Naive thymus-derived CD8-positive, alpha-beta T cell (primary cell): ENCODE measurements around the gene A2M. TPM values are rescaled to one million over a fixed set of nuclear protein-coding genes. Genes with fewer than 3 reads are reported as not detected.

Source experiments
- ATAC-seq, 2 donors: fragments of 150-1000 bp; cut with Tn5 transposase in 1 of 2; sonication (Bioruptor Pico), chemical (Tn5 transposase) in 1 of 2; 1 replicate in 1 of 2; 2 replicates in 1 of 2; pipeline ENCODE4 v1.10.0; 2021; ENCODE audit warnings: mild to moderate bottlenecking in 2 of 2, moderate library complexity in 2 of 2
- POLR2A ChIA-PET: fragments of 350-600 bp; sonication (Branson Sonifier 250); formaldehyde crosslinking; loops from one replicate; lab custom pipeline; 2021; ENCODE audit warnings: antibody characterized with exemption; lab: Charles Lee
- DNase-seq, 10 donors: peaks; one replicate each; pipeline versions ENCODE4 v3.0.0 to v3.0.0-alpha.2; 2020 to 2022
- H3K27ac Mint-ChIP-seq, 10 donors: one replicate each; pipeline ENCODE4 v1.8.0; 2020 to 2022; ENCODE audit warnings: mild to moderate bottlenecking in 10 of 10, mixed read lengths in 10 of 10, moderate library complexity in 4 of 10, inconsistent platforms in 1 of 10
- H3K27me3 Mint-ChIP-seq, 5 donors: one replicate each; pipeline ENCODE4 v1.8.0; 2021 to 2022; ENCODE audit warnings: mixed read lengths in 5 of 5
- H3K36me3 Mint-ChIP-seq, 3 donors: one replicate each; pipeline ENCODE4 v1.8.0; 2020 to 2022; ENCODE audit warnings: mixed read lengths in 3 of 3, mild to moderate bottlenecking in 2 of 3, inconsistent platforms in 1 of 3
- H3K4me1 Mint-ChIP-seq, 4 donors: one replicate each; pipeline ENCODE4 v1.8.0; 2021 to 2022; ENCODE audit warnings: mixed read lengths in 4 of 4
- H3K4me3 Mint-ChIP-seq, 10 donors: one replicate each; pipeline ENCODE4 v1.8.0; 2020 to 2022; ENCODE audit warnings: mild to moderate bottlenecking in 10 of 10, mixed read lengths in 10 of 10, moderate library complexity in 6 of 10, inconsistent platforms in 1 of 10
- H3K9me3 Mint-ChIP-seq, 9 donors: one replicate each; pipeline ENCODE4 v1.8.0; 2020 to 2022; ENCODE audit warnings: mixed read lengths in 9 of 9, mild to moderate bottlenecking in 3 of 9, inconsistent platforms in 1 of 9, moderate library complexity in 1 of 9
- polyA plus RNA-seq, 3 donors: library from polyadenylated mRNA; unstranded; fragments of 300-500 nt; fragmentation: Illumina TruSeq; gene quantifications; one replicate each; pipeline ENCODE4 v1.2.3, GENCODE V29; 2021
- total RNA-seq, 8 experiments: library from RNA in 2 of 8; stranded (reverse) in 2 of 8; gene quantifications; one replicate each; pipeline ENCODE4 v1.2.3 and lab custom pipeline; 2021 to 2026

The A2M gene
- total and polyA plus RNA-seq, 5 experiments from 2014 or later = 0.03 to 1.5 (median 0.36) TPM; not detected in 2

- peaks cover 0 to 2% (median 0%) of the 10 kb centered on the region in 4 donors for H3K4me1 Mint-ChIP-seq
- ATAC-seq = no peak
- H3K27me3 Mint-ChIP-seq = no peaks in the 10 kb centered on the region
- DNase-seq = no peak
- H3K27ac Mint-ChIP-seq = peak overlapping the region in 1 of 10 donors; percentile 37
- H3K4me3 Mint-ChIP-seq = no peak overlapping the region
- H3K9me3 Mint-ChIP-seq = peaks cover 0 to 6% (median 0%) of the 10 kb centered on the region in 9 donors
- POLR2A ChIA-PET = no interaction called here
- peaks cover 1 to 3% (median 3%) of the 10 kb centered on the region in 3 donors for H3K36me3 Mint-ChIP-seq
Measured at GRCh38 chr12:9090220-9090619, 25.5 kb downstream of the A2M start.

DNA sequence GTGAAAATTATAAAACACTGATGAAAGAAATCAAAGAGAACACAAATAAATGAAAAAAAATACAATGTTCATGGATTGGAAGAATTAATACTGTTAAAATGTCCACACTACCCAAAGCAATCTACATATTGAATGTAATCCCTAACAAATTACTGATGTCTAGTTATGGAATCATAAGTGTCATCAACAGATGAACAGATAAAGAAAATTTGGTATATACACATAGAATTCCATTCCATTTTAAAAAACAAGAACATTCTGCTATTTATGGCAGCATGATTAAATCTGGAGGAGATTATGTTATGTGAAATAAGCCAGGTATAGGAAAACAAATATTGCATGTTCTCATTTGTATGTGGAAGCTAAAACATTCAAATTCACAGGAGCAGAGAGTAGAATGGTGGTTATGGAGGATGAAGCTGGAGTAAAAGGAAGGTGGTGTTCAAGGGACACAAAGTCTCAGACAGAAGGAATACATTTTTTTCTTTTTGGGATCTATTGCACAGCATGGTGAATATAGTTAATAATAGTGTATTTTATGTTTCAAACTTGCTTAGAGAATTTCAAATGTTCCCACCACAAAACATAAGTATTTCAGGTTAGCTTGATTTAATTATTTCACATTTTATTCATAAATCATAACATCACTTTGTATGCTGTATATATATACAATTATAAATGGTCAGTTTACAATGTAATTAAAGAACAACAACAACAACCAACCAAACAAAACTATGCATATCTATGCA, 28.5 kb downstream of the A2M start:
- H3K36me3 Mint-ChIP-seq = peaks cover 0 to 19% (median 16%) of the 10 kb centered on the region in 3 donors
- peak overlapping the region in 1 of 10 donors; percentile 8 for H3K27ac Mint-ChIP-seq
- peaks cover 7 to 26% (median 18%) of the 10 kb centered on the region in 9 donors for H3K9me3 Mint-ChIP-seq
- peaks cover 0 to 5% (median 0%) of the 10 kb centered on the region in 5 donors for H3K27me3 Mint-ChIP-seq
- no peak for DNase-seq
- no peaks in the 10 kb centered on the region for H3K4me1 Mint-ChIP-seq
- H3K4me3 Mint-ChIP-seq = no peak overlapping the region
- no peak for ATAC-seq
- POLR2A ChIA-PET = no interaction called here

GRCh38 chr12:9086087-9086486, 29.6 kb downstream of the A2M start:
- Mint-ChIP-seq H3K27ac (no peak overlapping the region), H3K4me1 (no peaks in the 10 kb centered on the region), H3K36me3 (peaks cover 0 to 19% (median 19%) of the 10 kb centered on the region in 3 donors), H3K9me3 (peaks cover 7 to 32% (median 25%) of the 10 kb centered on the region in 9 donors), H3K27me3 (peaks cover 0 to 5% (median 0%) of the 10 kb centered on the region in 5 donors), H3K4me3 (no peak overlapping the region)
- POLR2A ChIA-PET = no interaction called here
- DNase-seq (no peak), ATAC-seq (no peak)

GRCh38 chr12:9084417-9084816, 31.3 kb downstream of the A2M start:
- no peak for DNase-seq
- H3K9me3 Mint-ChIP-seq = peaks cover 7 to 32% (median 25%) of the 10 kb centered on the region in 9 donors
- peaks cover 0 to 5% (median 0%) of the 10 kb centered on the region in 5 donors for H3K27me3 Mint-ChIP-seq
- POLR2A ChIA-PET = no interaction called here
- ATAC-seq = no peak
- no peak overlapping the region for H3K4me3 Mint-ChIP-seq
- H3K4me1 Mint-ChIP-seq = no peaks in the 10 kb centered on the region
- peak overlapping the region in 1 of 10 donors; percentile 33 for H3K27ac Mint-ChIP-seq
- H3K36me3 Mint-ChIP-seq = peaks cover 0 to 23% (median 22%) of the 10 kb centered on the region in 3 donors

DNA sequence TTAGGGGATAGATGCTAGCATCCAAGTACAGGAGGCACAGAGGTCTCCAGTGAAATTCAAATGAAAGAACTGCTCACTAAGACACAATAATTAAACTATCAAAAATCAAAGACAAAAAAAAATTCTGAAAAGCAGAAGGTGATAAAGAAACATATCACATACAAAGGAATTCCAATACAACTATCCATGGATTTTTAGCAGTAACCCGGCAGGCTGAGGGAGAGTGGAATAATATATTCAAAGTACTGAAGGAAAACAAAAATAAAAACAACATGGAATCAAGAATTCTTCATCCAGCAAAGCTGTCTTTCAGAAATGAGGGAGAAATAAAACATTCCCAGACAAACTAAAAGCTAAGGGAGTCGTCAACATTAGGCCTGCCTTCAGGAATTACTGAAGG, 31.9 kb downstream of the A2M start:
- H3K4me1 Mint-ChIP-seq = no peaks in the 10 kb centered on the region
- DNase-seq (no peak), ATAC-seq (no peak)
- no peak overlapping the region for H3K4me3 Mint-ChIP-seq
- POLR2A ChIA-PET = no interaction called here
- peak overlapping the region in 1 of 10 donors; percentile 32 for H3K27ac Mint-ChIP-seq
- peaks cover 0 to 24% (median 22%) of the 10 kb centered on the region in 3 donors for H3K36me3 Mint-ChIP-seq
- peaks cover 7 to 32% (median 25%) of the 10 kb centered on the region in 9 donors for H3K9me3 Mint-ChIP-seq
- peaks cover 0 to 5% (median 0%) of the 10 kb centered on the region in 5 donors for H3K27me3 Mint-ChIP-seq

- no peak for ATAC-seq
- POLR2A ChIA-PET = no interaction called here
- Mint-ChIP-seq H3K4me1 (no peaks in the 10 kb centered on the region), H3K4me3 (no peak overlapping the region), H3K27ac (peak overlapping the region in 1 of 10 donors; percentile 31), H3K36me3 (peaks cover 3 to 32% (median 24%) of the 10 kb centered on the region in 3 donors), H3K27me3 (peaks cover 0 to 5% (median 0%) of the 10 kb centered on the region in 5 donors), H3K9me3 (peaks cover 7 to 32% (median 25%) of the 10 kb centered on the region in 9 donors)
- DNase-seq = no peak
Measured at GRCh38 chr12:9081667-9082427, 33.9 kb downstream of the A2M start.

GRCh38 chr12:9079883-9080675, 35.6 kb downstream of the A2M start:
- no peak for ATAC-seq
- peaks cover 7 to 32% (median 22%) of the 10 kb centered on the region in 9 donors for H3K9me3 Mint-ChIP-seq
- peaks cover 3 to 30% (median 20%) of the 10 kb centered on the region in 3 donors for H3K36me3 Mint-ChIP-seq
- DNase-seq = no peak
- no peaks in the 10 kb centered on the region for H3K4me1 Mint-ChIP-seq
- POLR2A ChIA-PET = no interaction called here
- no peak overlapping the region for H3K4me3 Mint-ChIP-seq
- peaks cover 0 to 5% (median 0%) of the 10 kb centered on the region in 5 donors for H3K27me3 Mint-ChIP-seq
- no peak overlapping the region for H3K27ac Mint-ChIP-seq

DNA sequence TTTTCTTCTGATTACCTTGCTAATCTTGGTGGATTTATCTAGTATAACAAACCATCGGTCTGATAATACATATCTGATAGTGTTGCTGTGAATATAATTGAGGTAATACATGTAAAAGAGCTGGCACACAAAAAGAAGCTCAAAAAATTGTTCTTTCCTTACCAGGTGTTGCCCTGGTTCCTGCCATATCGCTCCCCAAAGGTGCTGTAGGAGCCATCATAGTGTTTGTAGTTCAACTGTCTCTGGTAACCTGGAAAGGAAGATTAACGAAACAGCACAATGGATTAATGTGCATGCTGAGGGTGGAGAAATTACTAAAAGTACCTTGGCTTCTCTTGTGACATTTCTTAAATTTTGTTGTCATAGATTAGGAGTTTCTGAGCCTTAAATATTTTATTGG, 36.6 kb downstream of the A2M start:
- ATAC-seq = no peak
- Mint-ChIP-seq H3K27me3 (peaks cover 0 to 5% (median 0%) of the 10 kb centered on the region in 5 donors), H3K4me1 (no peaks in the 10 kb centered on the region), H3K4me3 (no peak overlapping the region), H3K9me3 (peaks cover 5 to 23% (median 12%) of the 10 kb centered on the region in 9 donors), H3K36me3 (peaks cover 3 to 26% (median 13%) of the 10 kb centered on the region in 3 donors), H3K27ac (no peak overlapping the region)
- POLR2A ChIA-PET = no interaction called here
- DNase-seq = no peak

- no peaks in the 10 kb centered on the region for H3K27me3 Mint-ChIP-seq
- H3K4me3 Mint-ChIP-seq = no peak overlapping the region
- DNase-seq (no peak), ATAC-seq (no peak)
- peaks cover 0 to 11% (median 4%) of the 10 kb centered on the region in 9 donors for H3K9me3 Mint-ChIP-seq
- peaks cover 4 to 17% (median 6%) of the 10 kb centered on the region in 3 donors for H3K36me3 Mint-ChIP-seq
- no peaks in the 10 kb centered on the region for H3K4me1 Mint-ChIP-seq
- POLR2A ChIA-PET = no interaction called here
- H3K27ac Mint-ChIP-seq = no peak overlapping the region
Measured at GRCh38 chr12:9077152-9078031, 38.3 kb downstream of the A2M start.

- Mint-ChIP-seq H3K27ac (no peak overlapping the region), H3K4me3 (no peak overlapping the region), H3K9me3 (peaks cover 0 to 5% (median 0%) of the 10 kb centered on the region in 9 donors), H3K36me3 (peaks cover 4 to 13% (median 6%) of the 10 kb centered on the region in 3 donors), H3K27me3 (no peaks in the 10 kb centered on the region), H3K4me1 (no peaks in the 10 kb centered on the region)
- POLR2A ChIA-PET = interaction anchor here (0.6 kb wide), 1 partner anchor 352 kb away, joined by 3 read pairs; no protein-coding TSS in a partner anchor
- DNase-seq (no peak), ATAC-seq (no peak)
Measured at GRCh38 chr12:9076733-9077132, 39.0 kb downstream of the A2M start.

- H3K4me3 Mint-ChIP-seq = no peak overlapping the region
- peaks cover 4 to 13% (median 11%) of the 10 kb centered on the region in 3 donors for H3K36me3 Mint-ChIP-seq
- POLR2A ChIA-PET = no interaction called here
- ATAC-seq = no peak
- DNase-seq = no peak
- no peaks in the 10 kb centered on the region for H3K9me3 Mint-ChIP-seq
- no peaks in the 10 kb centered on the region for H3K4me1 Mint-ChIP-seq
- H3K27me3 Mint-ChIP-seq = no peaks in the 10 kb centered on the region
- no peak overlapping the region for H3K27ac Mint-ChIP-seq
Measured at GRCh38 chr12:9075138-9075535, 40.6 kb downstream of the A2M start.
